ENCODE results near the gene DNM2. TPM values are rescaled to one million over a fixed set of nuclear protein-coding genes. Genes with fewer than 3 reads are reported as not detected.

The DNM2 gene
- total and polyA plus RNA-seq, 9 of the 15 experiments (the other 6 are each of a cell fraction or from before 2014, with no cell fraction given) = 2.2 to 161 (median 72.6) TPM

GRCh38 chr19:10718205-10719196, 622 bp downstream of the DNM2 start (continued):
- TF ChIP-seq NKRF (IDR thresholded peaks at IDR 0.05; ENCODE audit: borderline replicate concordance) = peak; percentile 28; the same call in 1 of the 2 replicates
- no peak for TF ChIP-seq MYC (IDR thresholded peaks at IDR 0.05; ENCODE audit: low read depth, low read length)
- peak; percentile 42; the same call in 1 of the 2 replicates for TF ChIP-seq MYC (CRISPR knock-in tag; IDR thresholded peaks at IDR 0.05; ENCODE audit: borderline replicate concordance, low read depth)
- TF ChIP-seq ZNF24 (IDR thresholded peaks at IDR 0.05) = peak; percentile 99
- no peak for TF ChIP-seq MEF2A (IDR thresholded peaks at IDR 0.05; ENCODE audit: control insufficient read depth, low read depth, low read length)
- no peak for TF ChIP-seq EP300 (IDR thresholded peaks at IDR 0.05; ENCODE audit: low read length)
- TF ChIP-seq FOXA3 (CRISPR knock-in tag; conservative IDR thresholded peaks at IDR 0.05 in 1 of 2, IDR thresholded peaks at IDR 0.05 in 1 of 2) = peak in 1 of 2 experiments; percentile 50; a peak in 1 of 4 replicates
- peak; percentile 25 for TF ChIP-seq CCNT2 (IDR thresholded peaks at IDR 0.05; ENCODE audit: borderline replicate concordance, extremely low read depth, insufficient read length, low read depth, low read length)
- no peak for TF ChIP-seq GATAD2B (IDR thresholded peaks at IDR 0.05; ENCODE audit: borderline replicate concordance)
- 0 out of 2 replicates have a peak, but pooled peaks have one; percentile 15 for TF ChIP-seq ZNF263 (CRISPR knock-in tag; IDR thresholded peaks at IDR 0.05; ENCODE audit: borderline replicate concordance)
- TF ChIP-seq BCL6 (CRISPR knock-in tag; IDR thresholded peaks at IDR 0.05) = no peak
- peak; percentile 67 for TF ChIP-seq TFAP4 (CRISPR knock-in tag; IDR thresholded peaks at IDR 0.05; ENCODE audit: borderline replicate concordance)
- TF ChIP-seq XRCC3 (IDR thresholded peaks at IDR 0.05) = no peak
- peak; percentile 70 for TF ChIP-seq KDM5B (IDR thresholded peaks at IDR 0.05; ENCODE audit: insufficient replicate concordance, low read depth, low read length)
- TF ChIP-seq POLR2A (conservative IDR thresholded peaks at IDR 0.05) = peak; percentile 70; the same call in 1 of the 2 replicates
- TF ChIP-seq HDGF (IDR thresholded peaks at IDR 0.05) = 0 out of 2 replicates have a peak, but pooled peaks have one; percentile 37
- 0 out of 2 replicates have a peak, but pooled peaks have one; percentile 54 for TF ChIP-seq ZNF282 (CRISPR knock-in tag; IDR thresholded peaks at IDR 0.05)
- TF ChIP-seq YY1 (IDR thresholded peaks at IDR 0.05; ENCODE audit: borderline replicate concordance in 1 of 3, control insufficient read depth in 1 of 3, extremely low read depth in 1 of 3, insufficient read depth in 3 of 3, insufficient read length in 1 of 3, insufficient replicate concordance in 2 of 3, low read depth in 1 of 3, low read length in 2 of 3) = peak in 1 of 3 experiments; percentile 29
- 0 out of 2 replicates have a peak, but pooled peaks have one; percentile 37 for TF ChIP-seq ZBTB7A (IDR thresholded peaks at IDR 0.05; ENCODE audit: borderline replicate concordance, control insufficient read depth, low read depth, low read length)
- no peak for TF ChIP-seq ZFPM2 (CRISPR knock-in tag; IDR thresholded peaks at IDR 0.05)
